GM19240 (cell line): ENCODE measurements around the gene NDUFS1.
"Not testable (repeated sequence)": the region's sequence is repeated elsewhere in the genome, so short reads cannot be mapped to it uniquely, and the experiment has no call there.

Experiments
- DNase-seq: peaks from one replicate; pipeline ENCODE4 v3.0.0; 2011; ENCODE audit warnings: low spot score; ENCODE audit not compliant: insufficient read length

NDUFS1 gene

DNA sequence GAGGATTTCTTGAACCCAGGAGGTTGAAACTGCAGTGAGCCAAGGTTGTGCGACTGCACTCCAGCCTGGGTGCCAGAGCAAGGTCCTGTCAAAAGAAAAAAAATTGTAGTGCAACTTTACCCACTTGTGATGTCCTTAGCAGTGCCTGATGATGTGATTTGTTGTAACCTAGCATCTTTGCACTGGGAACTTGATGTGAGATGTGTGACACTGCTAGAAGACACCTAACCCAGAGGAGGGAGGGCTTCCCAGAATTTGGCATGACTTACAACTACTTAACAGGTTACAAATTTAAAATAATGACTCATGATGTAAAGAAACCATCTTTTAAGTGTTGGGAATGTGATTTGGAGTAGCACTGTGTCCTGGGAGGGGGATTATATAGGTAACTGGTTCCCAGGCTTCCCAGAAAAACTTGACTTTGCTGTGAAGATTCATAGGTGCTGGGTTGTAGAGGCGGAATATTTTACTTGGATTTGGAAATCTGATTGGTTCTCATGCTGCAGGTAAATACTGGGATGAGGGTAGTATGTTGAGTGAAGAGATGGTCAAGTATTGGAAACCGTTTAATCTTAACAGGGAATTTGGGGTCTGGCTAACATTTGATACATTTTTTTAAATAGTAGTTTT is 4.1 kb upstream of the NDUFS1 start:
- no peak for DNase-seq

DNA sequence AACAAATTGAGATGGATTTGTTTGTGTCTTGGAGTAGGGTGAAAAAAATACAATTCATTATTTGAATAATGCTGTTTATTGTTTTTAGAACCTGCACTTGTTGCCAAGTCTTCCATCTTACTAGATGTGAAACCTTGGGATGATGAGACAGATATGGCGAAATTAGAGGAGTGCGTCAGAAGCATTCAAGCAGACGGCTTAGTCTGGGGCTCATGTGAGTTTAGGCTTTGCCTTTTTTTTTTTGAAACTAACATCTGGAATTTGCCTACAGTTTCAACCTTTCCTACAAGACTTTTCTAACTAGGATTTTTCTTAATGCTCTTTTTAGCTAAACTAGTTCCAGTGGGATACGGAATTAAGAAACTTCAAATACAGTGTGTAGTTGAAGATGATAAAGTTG is 3.2 kb upstream of the NDUFS1 start:
- DNase-seq = not testable (repeated sequence)

DNA sequence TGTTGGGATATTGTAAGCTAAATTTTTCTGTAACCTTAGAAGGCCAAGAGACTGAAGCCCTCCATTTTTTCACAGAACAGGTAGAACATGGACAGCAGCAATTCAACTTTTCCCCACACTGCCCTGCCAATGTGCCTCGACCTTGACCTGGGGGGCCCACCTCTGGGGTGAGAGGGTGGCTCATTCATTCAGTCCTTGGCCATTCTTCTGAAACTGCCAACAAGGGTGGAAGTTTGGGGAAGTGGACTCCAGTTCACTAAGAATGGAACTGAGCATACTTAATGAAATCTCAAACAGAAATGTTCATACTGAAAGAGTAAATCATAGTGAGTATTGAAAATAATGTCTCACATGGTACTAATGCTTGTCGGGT is 1.5 kb upstream of the NDUFS1 start:
- no peak for DNase-seq

DNA sequence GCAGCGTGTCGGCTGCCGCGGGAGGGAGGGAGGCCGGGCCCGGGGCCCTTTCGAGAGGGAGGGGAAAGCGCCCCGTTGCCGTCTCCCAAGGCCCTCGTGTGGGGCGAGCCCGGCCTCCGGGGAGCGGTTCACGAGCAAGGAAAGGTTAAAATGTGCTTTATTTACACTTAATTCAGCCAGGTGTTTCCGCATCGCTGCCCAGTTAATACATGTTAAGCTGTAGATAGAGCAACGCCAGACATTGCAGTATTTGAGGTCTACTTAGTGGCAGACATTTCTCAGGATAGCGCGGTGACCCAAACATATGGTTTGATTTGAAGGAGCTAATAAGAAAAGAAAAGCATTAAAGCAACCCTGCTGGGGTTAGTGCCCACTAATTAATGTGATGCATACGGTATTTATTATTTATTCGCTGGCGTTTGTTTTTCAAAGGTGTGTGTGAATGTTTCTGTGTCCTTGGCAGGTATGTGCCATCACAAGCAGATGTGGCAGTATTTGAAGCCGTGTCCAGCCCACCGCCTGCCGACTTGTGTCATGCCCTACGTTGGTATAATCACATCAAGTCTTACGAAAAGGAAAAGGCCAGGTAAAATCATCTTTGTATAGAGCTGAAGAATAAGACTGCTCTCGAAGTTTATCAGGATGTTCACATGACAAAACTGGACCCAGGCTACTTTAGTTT is 1.0 kb upstream of the NDUFS1 start:
- peak; percentile 29 for DNase-seq

DNA sequence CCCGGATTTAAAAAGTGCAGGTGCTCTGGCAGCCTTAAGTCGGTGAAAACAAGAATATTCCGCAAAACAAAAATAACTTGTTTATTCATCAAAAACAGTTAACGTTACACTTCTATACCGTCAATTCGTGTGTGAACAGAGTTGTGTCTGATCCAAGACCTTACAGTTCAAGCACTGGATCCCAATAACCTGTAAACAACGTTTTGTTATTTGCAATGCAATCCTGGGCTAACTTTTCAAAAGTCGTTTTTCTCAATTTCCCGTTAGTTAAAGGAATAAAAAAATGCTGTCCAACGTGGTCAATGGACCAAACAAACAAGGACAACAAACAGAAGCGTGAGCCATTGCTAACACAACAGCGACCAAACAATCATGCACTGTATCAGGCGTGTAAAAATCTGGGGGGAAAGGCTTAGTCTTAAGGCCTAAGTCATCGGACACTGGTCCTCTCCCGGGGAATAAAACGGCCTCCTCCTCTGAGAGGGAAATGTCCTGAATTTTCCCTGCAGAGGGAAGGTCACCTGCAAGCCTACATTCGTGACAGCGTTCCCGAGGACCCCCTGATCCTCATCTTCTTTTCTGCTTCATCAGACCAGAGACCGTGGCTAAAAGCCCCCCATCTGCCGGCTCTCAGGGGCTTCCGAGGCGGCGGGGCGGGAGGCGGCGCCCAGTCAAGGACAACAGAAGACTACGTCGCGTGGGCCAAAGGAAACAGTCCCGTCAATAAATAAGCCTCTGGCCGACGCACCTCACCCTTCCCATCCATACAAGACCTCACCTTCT is 490 bp downstream of the NDUFS1 start:
- no peak for DNase-seq

DNA sequence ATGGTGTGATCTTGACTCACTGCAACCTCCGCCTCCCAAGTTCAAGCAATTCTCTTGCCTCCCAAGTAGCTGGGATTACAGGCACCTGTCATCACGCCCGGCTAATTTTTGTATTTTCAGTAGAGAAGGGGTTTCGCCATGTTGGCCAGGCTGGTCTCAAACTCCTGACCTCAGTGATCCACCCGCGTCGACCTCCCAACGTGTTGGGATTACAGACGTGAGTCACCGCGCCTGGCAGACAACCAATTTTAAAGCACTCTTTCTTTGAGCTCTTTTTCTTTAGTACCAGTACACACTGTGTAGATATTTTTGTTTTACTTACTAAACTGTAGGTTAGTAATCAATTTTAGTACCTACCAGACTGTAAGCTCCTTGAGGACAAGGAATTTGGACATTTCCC is 2.2 kb downstream of the NDUFS1 start:
- not testable (repeated sequence) for DNase-seq

DNA sequence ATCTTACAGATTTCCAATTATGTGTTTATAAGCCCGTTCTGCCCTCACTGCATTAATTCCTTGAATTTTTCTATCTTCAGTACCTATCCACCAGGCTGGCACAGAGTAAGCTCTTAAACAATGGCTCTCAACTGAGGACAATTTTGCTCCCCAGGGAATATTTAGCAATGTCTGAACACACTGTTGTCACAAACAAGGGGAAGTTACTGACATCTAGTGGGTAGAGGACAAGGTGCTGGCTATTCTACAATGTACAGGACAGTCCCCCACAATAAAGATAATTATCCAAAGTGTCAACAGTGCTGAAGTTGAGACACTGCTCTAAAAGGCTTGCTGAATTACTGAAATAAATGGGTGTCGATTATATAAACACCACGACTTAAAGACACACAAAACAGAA is 5.0 kb downstream of the NDUFS1 start:
- DNase-seq = no peak

DNA sequence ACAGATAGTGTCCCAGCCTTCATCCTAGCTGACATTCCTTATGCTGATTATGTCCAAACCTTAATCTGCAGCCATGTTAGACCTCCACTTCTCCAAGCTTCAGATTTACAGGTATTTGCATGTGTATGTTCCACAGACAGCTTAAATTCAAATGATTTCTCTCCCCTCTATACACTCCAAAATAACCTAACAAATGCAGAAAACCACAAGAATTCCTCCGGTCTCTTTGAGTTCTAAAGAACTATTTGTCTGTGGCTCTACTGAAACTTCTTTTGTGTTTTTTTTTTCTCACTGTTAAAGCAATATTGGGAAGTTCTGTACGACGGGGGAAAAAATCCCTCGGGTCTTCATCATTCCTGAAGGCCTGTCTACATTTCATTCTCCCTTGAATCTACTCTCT is 8.6 kb downstream of the NDUFS1 start:
- no peak for DNase-seq

DNA sequence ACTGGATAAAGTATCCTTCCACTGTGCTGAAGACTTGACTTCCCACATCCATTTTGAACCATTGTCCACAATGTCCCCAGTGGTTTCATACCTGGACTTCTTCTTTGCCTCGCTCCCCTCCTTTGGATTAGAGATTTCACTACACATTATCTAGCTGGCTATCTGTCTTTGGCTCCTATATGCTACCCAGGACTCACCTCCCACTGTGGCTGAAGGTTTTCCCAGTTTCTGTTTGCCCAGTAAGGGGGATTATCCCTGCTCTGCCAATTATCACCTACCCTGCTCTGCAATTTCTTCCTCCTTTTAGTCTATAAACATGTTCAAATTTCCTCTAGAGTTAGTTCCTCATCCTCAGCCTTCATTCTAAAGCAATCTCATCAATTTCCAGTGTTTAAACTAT is 9.1 kb downstream of the NDUFS1 start:
- no peak for DNase-seq

DNA sequence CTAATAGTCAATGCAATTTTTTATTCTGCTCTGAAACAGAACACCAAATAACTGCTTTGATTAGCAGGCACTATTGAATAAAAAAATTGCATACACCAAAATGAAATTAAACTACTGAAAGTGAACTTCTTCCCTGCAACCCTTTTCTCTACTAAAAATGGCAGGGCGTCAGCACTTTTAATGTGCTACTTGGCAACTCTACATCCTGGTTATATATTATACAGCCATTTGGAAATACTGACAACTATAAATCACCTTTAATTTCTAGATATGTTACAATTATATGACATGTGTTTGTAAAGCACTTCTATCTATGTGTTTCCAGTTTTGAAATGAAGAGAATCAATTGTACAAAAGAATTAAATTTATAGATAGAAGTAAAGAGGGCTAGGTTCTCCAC is 9.9 kb downstream of the NDUFS1 start:
- DNase-seq = no peak

DNA sequence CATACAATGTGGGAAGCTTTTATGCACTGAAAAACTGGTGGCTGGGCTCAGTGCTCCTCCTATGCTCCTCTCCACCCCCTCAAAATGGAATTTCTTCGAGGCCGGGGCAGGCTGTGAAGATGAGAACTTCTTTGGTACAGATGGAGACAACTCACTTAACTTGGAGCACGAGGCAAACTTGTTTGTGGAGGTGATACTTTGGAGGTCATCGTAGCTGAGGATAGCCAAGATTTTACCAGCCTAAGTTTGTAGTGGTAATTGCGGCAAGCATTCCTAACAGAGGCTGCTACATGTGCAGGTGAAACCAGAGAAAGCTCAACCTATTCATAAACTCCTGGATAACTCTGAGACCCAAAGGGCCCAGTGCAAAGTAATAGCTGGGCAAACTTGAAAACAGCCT is 13.6 kb downstream of the NDUFS1 start:
- DNase-seq = no peak

DNA sequence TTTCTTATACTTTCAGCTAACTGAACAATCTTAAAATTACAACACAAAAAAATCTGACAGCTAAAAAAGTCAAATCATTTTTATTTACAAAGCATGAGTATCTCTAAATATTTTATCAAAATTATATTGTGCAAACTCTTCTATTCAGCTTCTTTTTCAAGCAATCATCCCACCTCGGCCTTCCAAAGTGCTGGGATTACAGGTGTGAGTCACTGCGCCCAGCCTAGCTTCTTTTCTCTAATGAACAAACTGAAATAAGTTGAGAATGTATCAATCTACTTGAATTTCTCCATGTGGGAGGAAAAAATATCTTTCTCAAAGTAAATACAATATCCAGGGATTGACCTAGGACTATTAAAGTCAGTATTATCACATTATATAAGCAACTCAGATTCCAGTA is 14.9 kb downstream of the NDUFS1 start:
- DNase-seq = no peak

DNA sequence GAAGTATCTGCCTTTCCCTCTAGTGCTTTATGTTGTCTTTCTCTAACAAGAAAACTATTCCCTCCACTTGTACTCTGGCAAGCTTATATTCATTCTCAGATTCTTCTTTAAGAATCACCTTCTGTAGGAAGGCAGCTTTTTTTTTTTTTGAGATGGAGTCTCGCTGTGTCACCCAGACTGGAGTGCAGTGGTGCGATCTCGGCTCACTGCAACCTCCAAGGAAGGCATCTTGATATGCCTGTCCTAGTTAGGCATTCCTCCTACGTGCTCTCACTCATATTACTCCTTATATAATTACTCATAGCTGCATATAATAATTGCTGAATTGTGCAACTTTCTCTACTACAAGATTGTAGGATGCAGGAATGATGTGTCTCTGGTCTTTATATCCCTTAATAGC is 15.8 kb downstream of the NDUFS1 start:
- no peak for DNase-seq

DNA sequence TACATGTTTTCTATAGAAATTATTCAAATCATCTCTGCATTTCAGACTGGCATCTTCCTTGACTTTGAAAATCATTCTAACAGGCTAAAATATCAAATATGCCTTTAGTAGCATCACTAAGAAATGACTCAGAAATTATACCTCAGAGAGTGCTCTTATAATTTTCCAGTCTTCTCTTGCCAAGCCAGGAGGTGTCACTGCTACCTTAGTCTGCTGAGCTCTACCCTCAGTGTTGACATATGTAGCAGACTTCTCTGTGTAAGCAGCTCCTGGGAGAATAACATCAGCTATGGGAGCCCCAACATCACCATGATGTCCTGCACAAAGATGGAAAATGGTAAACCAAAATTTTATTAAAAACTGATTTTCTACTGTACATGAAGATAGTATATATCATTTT is 31.6 kb downstream of the NDUFS1 start:
- no peak for DNase-seq

DNA sequence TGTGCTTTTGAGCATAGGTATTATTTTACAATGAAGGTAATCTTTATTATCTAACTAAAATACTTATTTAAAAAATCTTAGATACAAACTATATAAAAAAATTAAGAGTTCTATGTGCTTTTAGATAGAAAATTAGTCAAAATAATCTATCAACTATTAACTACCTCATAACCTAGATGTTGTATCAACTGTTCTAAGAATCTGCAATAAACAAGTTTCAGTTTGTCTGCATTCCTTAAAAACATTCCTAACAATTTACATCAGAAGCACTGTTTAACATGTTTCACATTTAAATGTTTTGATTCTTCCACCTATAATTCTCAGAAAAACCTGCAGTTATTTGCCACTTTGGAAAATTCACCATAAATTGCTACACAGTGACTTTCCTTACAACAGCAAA is 33.3 kb downstream of the NDUFS1 start:
- DNase-seq = no peak

DNA sequence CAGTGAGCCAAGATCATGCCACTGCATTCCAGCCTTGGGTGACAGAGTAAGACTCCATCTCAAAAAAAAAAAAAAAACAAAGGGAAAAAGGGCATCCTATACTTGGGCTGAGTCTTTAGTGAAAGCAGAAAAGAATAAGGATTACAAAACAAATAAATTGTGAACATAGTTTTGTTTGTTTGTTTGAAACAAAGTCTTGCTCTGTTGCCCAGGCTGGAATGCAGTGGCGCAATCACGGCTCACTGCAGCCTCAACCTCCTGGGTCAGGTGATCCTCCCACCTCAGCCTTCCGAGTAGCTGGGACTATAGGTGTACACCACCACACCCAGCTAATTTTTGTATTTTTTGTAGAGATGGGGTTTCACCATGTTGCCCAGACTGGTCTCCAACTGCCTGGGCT is 36.7 kb downstream of the NDUFS1 start:
- DNase-seq = not testable (repeated sequence)

DNA sequence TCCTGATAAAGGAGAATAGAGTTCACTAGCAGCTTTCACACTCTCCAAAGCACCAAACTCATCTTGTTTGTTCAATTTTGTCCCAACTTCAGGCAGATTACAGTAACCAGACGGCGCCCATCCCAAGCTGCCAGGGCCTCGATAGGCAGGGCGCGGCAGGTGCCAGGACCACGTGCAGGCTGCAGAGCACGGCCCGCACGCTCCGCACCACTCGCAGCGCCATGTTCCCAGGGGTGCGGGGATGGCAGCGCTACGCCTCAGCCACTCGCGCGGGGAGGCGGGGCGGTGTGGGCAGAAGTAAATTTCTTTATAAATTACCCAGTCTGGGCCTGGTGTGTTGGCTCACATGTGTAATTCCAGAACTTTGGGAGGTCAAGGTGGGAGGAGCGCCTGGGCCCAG is 43.0 kb downstream of the NDUFS1 start:
- no peak for DNase-seq

DNA sequence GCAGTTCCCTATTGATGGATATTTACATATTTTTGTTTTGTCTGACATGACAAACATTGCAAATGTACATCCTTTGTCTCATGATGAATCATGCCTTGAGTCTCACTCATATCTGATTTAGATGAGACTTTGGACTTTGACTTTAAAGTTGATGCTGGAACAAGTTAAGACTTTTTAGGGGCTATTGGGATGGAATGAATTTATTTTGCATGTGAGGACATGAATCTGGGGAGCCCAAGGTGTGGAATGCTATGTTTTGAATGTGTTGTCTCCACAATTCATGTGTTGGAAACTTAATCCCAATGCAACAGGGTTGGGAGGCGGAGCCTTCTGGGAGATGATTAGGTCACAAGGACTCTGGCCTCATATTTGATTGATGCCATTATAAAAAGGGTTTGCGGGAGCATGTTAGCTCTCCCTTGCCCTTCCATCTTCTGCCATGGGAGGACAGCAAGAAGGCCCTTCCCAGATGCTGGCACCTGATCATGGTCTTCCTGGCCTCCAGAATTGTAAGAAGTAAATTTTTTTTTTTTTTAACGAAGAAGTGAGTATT is 44.1 kb downstream of the NDUFS1 start:
- no peak for DNase-seq

DNA sequence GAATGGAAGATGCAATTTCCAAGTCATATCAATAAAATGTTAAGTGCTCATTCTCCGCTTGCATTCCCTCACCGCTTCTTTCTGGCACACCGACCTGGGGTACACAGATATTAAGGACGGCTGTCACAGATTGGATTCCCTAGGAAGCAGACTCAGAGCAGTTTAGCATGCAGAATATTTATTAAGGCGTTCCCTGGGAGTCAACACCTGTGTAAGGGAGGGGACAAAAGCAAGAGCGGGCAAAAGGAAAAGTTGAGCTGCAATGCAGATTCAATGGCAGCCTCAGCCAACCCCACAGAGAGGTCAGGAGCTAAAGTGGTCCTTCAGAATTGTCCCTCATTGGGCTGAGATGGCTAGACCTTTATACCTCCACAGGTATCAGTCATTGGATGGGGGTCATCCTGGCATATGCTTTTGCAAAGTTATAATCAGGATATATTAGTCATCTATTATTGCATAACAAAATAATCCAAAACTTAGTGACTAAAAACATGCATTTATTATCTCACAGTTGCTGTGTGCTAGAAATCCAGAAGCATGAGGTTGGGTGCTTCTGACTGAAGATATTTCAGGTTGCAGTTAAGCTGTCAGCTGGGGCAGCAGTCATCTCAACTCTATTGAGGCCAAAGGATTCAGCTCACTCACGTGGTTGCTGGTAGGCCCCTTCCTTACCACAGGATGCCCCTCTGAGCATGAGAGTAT is 46.2 kb downstream of the NDUFS1 start:
- DNase-seq = no peak

DNA sequence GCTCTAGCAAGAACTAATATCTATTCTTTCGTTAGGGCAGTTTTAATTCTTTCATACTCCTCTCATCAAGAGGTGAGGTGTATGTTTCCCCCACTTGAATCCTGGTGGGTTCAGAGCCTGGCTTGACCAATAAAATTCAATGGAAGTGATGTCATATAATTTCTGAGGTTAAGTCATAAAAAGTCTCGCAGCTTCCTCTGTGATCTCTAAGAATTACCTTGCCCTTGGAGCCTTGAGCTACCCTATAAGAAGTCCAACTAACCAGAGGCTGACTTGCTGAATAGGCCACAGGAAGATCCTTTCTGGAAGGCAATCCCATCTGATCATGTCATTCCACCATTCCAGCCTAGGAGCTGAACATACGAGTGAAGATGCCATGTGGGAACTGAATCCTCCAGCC is 47.1 kb downstream of the NDUFS1 start:
- no peak for DNase-seq

DNA sequence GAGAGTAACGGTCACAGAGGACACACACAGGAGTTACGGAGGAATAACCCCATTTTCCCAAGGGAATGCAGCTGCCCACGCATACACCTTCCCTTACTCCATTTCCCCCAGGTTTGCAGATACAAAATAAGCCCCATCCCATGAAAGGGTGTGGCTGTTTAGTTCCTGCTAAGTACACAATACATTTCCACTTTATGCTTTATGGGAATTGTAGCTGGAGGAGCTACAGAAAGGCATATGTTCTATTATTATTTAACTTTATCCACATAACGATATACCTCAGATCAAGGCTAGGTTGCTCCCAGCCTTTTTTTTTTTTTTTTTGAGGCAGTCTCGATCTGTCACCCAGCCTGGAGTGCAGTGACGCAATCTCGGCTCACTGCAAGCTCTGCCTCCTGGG is 50.5 kb downstream of the NDUFS1 start:
- no peak for DNase-seq

DNA sequence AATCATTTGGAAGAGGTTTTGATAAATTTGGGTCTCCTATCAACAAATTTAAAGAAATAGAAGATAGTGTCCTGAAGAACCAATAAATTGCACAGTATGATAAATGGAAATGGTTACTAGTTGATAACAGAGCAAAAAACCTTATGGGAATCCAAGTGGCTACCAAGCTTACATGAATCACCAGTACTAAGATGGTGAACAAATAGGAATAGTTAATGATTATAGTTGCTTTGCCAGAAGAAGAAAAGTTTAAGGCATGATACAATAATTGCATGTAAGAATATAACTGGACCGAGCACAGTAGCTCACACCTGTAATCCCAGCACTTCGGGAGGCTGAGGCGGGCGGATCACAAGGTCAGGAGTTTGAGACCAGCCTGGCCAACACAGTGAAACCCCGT is 53.7 kb downstream of the NDUFS1 start:
- no peak for DNase-seq
